Vagina (tissue), 2 donors: ENCODE measurements around the gene CDKN2B-AS1.

ENCODE experiments used
- POLR2A ChIP-seq, 2 donors: fragments of 450-650 bp; IDR thresholded peaks; one replicate each; pipeline ENCODE4 v1.6.1; 2017; ENCODE audit warnings: antibody characterized with exemption in 2 of 2, mild to moderate bottlenecking in 2 of 2, moderate library complexity in 2 of 2
- POLR2AphosphoS5 ChIP-seq, 2 donors: sonication (generic); formaldehyde crosslinking; IDR thresholded peaks; one replicate each; pipeline ENCODE4 v1.9.0; 2017; ENCODE audit warnings: antibody characterized with exemption in 2 of 2, mild to moderate bottlenecking in 2 of 2, low read depth in 1 of 2; ENCODE audit not compliant: insufficient read depth in 1 of 2
- TF ChIP-seq, protein P1 (sequence below), 3 experiments: fragments of 450-650 bp in 2 of 3; fragments of 200-600 bp in 1 of 3; sonication (generic) in 1 of 3; IDR thresholded peaks; one replicate each; pipeline ENCODE4 v1.5.1; 2017 to 2019; ENCODE audit warnings: antibody characterized with exemption in 3 of 3, mild to moderate bottlenecking in 2 of 3, moderate library complexity in 2 of 3

- TF ChIP-seq, protein P1, sequence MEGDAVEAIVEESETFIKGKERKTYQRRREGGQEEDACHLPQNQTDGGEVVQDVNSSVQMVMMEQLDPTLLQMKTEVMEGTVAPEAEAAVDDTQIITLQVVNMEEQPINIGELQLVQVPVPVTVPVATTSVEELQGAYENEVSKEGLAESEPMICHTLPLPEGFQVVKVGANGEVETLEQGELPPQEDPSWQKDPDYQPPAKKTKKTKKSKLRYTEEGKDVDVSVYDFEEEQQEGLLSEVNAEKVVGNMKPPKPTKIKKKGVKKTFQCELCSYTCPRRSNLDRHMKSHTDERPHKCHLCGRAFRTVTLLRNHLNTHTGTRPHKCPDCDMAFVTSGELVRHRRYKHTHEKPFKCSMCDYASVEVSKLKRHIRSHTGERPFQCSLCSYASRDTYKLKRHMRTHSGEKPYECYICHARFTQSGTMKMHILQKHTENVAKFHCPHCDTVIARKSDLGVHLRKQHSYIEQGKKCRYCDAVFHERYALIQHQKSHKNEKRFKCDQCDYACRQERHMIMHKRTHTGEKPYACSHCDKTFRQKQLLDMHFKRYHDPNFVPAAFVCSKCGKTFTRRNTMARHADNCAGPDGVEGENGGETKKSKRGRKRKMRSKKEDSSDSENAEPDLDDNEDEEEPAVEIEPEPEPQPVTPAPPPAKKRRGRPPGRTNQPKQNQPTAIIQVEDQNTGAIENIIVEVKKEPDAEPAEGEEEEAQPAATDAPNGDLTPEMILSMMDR (IDR thresholded peaks at IDR 0.05) = no peak
- TF ChIP-seq POLR2A (IDR thresholded peaks at IDR 0.05) (no peak), POLR2AphosphoS5 (IDR thresholded peaks at IDR 0.05; ENCODE audit: insufficient read depth in 1 of 2, low read depth in 1 of 2) (peak in 1 of 2 donors; percentile 66)
Measured at GRCh38 chr9:21995006-21995665, 545 bp downstream of the CDKN2B-AS1 start.
